ENCODE data around the gene PDK2. TPM values are rescaled to one million over a fixed set of nuclear protein-coding genes. Genes with fewer than 3 reads are reported as not detected.

Gene PDK2
- total RNA-seq (2014; rRNA removed; shearing (Covaris generic)): 13.7 and 13.9 TPM in 2 replicates

- DNase-seq (ENCODE audit: low spot score): peak; percentile 93
Measured at GRCh38 chr17:50094753-50095619, at the start of gene PDK2. Gene PDK2 (plus strand): TSS chr17:50095351. CDS start chr17:50095436, 85 bp downstream.

- no peak for DNase-seq (ENCODE audit: low spot score)
Measured at GRCh38 chr17:50046179-50046578, 49.0 kb upstream of the PDK2 start.

- no peak for DNase-seq (ENCODE audit: low spot score)
Measured at GRCh38 chr17:50046667-50047066, 48.5 kb upstream of the PDK2 start.

- no peak for DNase-seq (ENCODE audit: low spot score)
Measured at GRCh38 chr17:50047083-50047482, 48.1 kb upstream of the PDK2 start.

GRCh38 chr17:50047488-50048126 is 47.5 kb upstream of the PDK2 start:
- DNase-seq (ENCODE audit: low spot score): peak; percentile 97

GRCh38 chr17:50048146-50048720 is 46.9 kb upstream of the PDK2 start:
- peak; percentile 91 for DNase-seq (ENCODE audit: low spot score)

GRCh38 chr17:50048988-50049387 is 46.2 kb upstream of the PDK2 start:
- DNase-seq (ENCODE audit: low spot score): no peak

GRCh38 chr17:50049636-50050035 is 45.5 kb upstream of the PDK2 start:
- peak; percentile 94 for DNase-seq (ENCODE audit: low spot score)

- no peak for DNase-seq (ENCODE audit: low spot score)
Measured at GRCh38 chr17:50050431-50051032, 44.6 kb upstream of the PDK2 start.

GRCh38 chr17:50051082-50051576 is 44.0 kb upstream of the PDK2 start:
- DNase-seq (ENCODE audit: low spot score): peak; percentile 99

- DNase-seq (ENCODE audit: low spot score): no peak
Measured at GRCh38 chr17:50051606-50052005, 43.5 kb upstream of the PDK2 start.

GRCh38 chr17:50052241-50052796 is 42.8 kb upstream of the PDK2 start:
- DNase-seq (ENCODE audit: low spot score): no peak

- DNase-seq (ENCODE audit: low spot score): peak; percentile 96
Measured at GRCh38 chr17:50052822-50053653, 42.1 kb upstream of the PDK2 start.

GRCh38 chr17:50053654-50053960 is 41.5 kb upstream of the PDK2 start:
- peak; percentile 59 for DNase-seq (ENCODE audit: low spot score)

GRCh38 chr17:50055055-50055425 is 40.1 kb upstream of the PDK2 start:
- peak; percentile 57 for DNase-seq (ENCODE audit: low spot score)

- peak; percentile 97 for DNase-seq (ENCODE audit: low spot score)
Measured at GRCh38 chr17:50055426-50056216, 39.5 kb upstream of the PDK2 start, which contains the start of gene ITGA3. Gene ITGA3 (plus strand): TSS chr17:50056110. CDS start chr17:50056440, 330 bp downstream.

GRCh38 chr17:50056217-50056960 is 38.8 kb upstream of the PDK2 start:
- DNase-seq (ENCODE audit: low spot score): peak; percentile 67

GRCh38 chr17:50056961-50057330 is 38.2 kb upstream of the PDK2 start:
- DNase-seq (ENCODE audit: low spot score): no peak

- DNase-seq (ENCODE audit: low spot score): peak; percentile 35
Measured at GRCh38 chr17:50057521-50057991, 37.6 kb upstream of the PDK2 start.

Data from A172 (cell line).